ENCODE data around the gene PCED1A.

PCED1A gene

DNA sequence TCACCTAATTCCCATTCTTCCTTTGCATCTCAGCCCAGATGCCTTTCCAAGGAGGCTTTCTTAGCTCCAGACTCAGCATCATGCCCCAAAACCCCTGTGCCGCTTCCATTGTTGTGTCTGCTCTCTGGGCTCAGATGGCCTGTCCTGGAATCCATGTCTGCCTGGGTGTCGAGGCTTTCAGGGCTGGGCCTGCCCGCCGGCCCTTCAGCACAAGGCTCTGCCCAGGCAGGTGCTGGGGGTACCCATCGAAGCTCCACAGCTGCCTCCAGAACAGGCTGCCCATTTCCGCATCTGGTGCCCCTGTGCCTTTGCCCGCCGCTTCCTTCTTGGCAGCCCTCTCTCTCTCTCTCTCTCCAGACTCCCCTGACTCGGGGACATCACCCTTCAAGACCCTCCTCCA lies 41.2 kb downstream of the PCED1A start:
- no peak for TF ChIP-seq TAF1 (IDR thresholded peaks at IDR 0.05; ENCODE audit: borderline replicate concordance, low read depth, low read length)
- TF ChIP-seq POLR2A (IDR thresholded peaks at IDR 0.05; ENCODE audit: low read depth, low read length) = no peak
- no peak for TF ChIP-seq POLR2AphosphoS5 (IDR thresholded peaks at IDR 0.05; ENCODE audit: low read depth, low read length)
- FAIRE-seq = no peak
- DNase-seq (ENCODE audit: insufficient read length) = no peak

DNA sequence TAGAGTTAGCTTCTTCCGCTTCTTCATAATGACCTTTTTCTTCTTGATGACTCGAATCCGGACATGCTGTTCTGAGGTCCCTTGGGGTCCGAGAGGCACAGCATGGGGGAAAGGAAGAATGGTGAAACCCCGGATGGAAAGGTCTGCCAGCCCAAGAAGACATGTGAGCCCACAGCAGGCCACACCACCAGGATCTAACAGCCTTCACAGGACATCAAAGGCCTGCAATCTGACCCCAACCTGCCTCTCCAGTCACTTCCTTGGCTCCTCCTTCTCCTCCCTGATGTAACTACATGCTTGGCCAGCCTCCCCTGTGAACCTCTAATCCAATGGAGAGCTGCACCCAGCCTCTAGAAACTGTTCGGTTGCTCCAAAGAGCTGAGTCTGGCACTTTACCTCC lies 41.6 kb downstream of the PCED1A start:
- no peak for FAIRE-seq
- no peak for DNase-seq (ENCODE audit: insufficient read length)
- TF ChIP-seq POLR2AphosphoS5 (IDR thresholded peaks at IDR 0.05; ENCODE audit: low read depth, low read length) (no peak), POLR2A (IDR thresholded peaks at IDR 0.05; ENCODE audit: low read depth, low read length) (no peak), TAF1 (IDR thresholded peaks at IDR 0.05; ENCODE audit: borderline replicate concordance, low read depth, low read length) (no peak)

DNA sequence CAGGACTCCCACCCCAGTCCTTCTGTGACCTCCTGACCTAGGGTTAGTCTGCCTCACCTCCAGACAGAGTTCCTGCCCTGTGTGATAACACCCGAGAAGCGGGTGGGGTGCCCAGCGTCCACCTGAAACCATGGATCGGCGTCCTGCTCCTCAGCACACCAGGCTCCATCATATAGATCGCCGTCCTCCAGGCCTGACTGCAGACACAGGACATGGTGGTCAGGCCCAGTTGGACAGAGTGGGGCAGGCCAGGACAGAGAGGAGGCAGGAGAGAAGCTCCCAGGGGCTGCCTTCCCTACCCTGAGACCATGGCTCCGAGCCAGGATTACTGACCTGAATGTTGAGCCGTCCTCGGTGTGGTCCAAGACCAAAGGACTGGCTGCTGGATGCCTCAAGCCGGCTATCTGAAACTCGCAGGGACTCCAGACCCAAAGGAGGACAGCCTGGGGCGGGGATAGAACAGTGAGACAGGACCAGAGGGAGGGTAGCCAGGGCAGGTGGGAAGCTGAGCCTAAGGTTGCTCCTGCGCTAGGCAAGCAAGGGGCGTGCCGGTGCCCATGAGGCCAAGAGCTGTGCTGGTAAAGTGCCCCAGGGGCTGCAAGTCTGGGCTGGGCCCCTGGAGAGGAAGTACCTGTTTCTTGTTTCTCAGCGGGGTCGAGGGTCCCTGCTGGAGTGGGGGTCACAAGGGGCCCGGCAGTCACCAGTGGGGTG lies 42.2 kb downstream of the PCED1A start:
- FAIRE-seq (no peak), DNase-seq (ENCODE audit: insufficient read length) (no peak)
- TF ChIP-seq TAF1 (IDR thresholded peaks at IDR 0.05; ENCODE audit: borderline replicate concordance, low read depth, low read length) (no peak), POLR2A (IDR thresholded peaks at IDR 0.05; ENCODE audit: low read depth, low read length) (no peak), POLR2AphosphoS5 (IDR thresholded peaks at IDR 0.05; ENCODE audit: low read depth, low read length) (no peak)

DNA sequence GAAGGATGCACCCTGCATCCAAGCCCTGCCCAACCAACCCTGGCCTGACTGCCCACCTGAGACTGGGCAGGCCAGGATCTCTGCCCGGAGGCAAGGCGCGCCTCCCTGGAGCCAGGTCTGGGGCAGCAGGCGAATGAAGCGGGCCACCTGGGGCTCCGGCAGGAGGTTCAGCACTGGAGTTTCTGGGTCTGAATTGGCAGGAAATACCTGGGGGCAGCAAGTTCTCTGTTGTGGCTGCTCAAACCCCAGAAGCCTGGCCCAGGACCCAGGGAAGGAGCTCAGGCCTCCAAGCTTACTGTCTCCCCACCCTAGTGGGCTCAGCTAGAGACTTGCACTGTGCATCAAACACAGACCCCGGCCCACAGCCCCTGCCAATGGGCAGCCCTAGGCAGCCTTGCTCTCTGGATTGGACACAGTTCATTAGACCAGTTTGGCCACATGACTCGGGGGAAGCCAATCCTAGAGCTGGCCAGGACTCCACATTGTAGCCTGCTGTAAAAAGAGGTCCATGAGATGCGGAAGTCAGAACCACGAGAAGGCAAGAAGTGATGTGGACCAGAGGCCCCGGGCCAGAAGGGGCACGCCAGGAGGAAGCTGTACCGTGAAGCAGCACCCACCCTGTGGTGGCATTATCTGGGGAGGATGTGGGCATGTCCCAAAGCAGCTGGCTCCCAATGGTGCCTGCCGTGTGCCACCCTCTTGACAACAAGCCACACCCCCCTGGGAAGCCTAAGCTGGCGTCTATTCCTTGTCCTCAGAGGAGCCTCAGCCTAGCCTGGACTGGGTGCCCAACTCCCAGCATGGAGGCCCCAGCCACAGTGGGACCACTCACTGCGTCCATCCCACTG lies 43.1 kb downstream of the PCED1A start:
- no peak for FAIRE-seq
- no peak for DNase-seq (ENCODE audit: insufficient read length)
- TF ChIP-seq POLR2A (IDR thresholded peaks at IDR 0.05; ENCODE audit: low read depth, low read length) (no peak), TAF1 (IDR thresholded peaks at IDR 0.05; ENCODE audit: borderline replicate concordance, low read depth, low read length) (no peak), POLR2AphosphoS5 (IDR thresholded peaks at IDR 0.05; ENCODE audit: low read depth, low read length) (no peak)

DNA sequence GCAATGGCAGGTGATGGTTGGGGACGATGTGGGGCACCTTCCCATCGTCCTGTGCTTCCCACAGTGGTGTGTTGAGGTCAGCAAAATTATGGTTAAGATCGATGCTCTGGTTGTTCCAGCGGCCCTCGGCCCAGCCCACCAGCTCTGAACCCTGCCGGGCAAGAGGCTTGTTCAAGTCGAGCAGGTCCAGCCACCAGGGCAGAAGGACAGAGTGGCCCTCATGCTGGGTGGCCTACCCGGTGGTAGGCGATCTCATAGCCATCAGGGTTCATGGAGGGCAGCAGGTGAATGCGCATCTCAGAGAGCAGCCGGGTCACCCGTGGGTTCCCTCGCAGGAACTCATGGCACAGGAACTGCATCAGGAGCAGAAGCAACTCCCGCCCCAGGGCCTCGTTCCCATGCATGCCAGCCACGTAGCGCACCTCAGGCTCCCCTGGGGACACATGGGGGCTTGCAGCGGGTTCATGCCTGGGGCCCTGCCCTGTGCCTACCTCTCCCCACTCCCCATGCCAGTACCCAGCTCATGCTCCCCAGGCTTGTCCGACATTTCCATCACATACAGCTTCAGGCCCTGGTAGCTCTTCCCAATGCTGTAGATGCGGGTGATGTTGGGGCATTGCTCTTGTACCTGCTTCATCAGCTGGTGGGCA lies 44.3 kb downstream of the PCED1A start:
- DNase-seq (ENCODE audit: insufficient read length) (no peak), FAIRE-seq (no peak)
- TF ChIP-seq POLR2AphosphoS5 (IDR thresholded peaks at IDR 0.05; ENCODE audit: low read depth, low read length) (no peak), POLR2A (IDR thresholded peaks at IDR 0.05; ENCODE audit: low read depth, low read length) (no peak), TAF1 (IDR thresholded peaks at IDR 0.05; ENCODE audit: borderline replicate concordance, low read depth, low read length) (no peak)

DNA sequence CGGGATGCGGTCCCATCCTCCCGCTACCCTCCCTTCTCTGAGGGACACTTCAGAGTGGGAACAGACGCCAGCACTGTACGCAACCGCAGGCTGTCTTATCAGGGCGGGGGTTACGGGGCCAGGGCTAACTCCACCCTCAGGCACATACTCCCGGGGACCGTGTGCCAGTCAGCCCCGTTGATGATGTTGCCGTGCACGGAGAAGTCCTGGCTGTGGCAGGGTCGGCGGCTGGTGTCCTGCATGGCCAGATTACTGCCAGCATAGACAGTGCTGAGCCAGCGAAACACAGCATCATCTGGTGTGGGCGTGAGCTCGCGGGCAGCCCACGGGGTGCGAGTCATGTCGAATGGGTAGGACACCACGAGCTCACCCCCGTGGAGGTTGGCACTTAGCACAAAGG lies 45.0 kb downstream of the PCED1A start:
- DNase-seq (ENCODE audit: insufficient read length) = no peak
- TF ChIP-seq POLR2AphosphoS5 (IDR thresholded peaks at IDR 0.05; ENCODE audit: low read depth, low read length) (no peak), POLR2A (IDR thresholded peaks at IDR 0.05; ENCODE audit: low read depth, low read length) (no peak), TAF1 (IDR thresholded peaks at IDR 0.05; ENCODE audit: borderline replicate concordance, low read depth, low read length) (no peak)
- FAIRE-seq = no peak

DNA sequence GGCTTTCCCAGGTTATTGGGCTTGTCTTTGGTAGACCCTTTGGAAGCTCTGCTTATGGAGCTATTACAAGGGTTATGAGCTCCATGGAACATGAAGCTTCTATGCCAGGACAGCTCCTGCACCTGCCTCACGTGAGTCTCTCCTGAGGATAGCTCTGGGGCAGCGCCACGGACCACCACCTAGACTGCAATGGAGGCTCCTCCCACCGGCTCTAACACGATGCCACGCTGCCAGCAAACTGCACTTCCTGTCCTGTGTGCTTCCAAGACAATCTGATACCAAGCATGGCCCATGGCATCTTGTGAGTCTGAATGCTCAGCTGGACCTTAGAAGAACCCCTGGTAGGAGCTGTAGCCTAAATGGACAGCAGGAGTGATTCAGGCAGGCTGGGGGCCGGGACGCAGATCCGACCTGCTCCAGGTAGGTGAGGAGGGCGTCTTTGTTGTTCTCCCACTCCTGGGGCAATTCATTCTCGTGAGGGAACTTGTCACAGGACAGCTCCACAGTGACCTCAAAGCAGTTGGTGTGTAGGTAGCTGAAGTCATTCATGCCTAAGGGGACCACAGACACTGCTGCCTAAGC lies 45.5 kb downstream of the PCED1A start:
- DNase-seq (ENCODE audit: insufficient read length) = no peak
- FAIRE-seq = no peak
- TF ChIP-seq TAF1 (IDR thresholded peaks at IDR 0.05; ENCODE audit: borderline replicate concordance, low read depth, low read length) (no peak), POLR2A (IDR thresholded peaks at IDR 0.05; ENCODE audit: low read depth, low read length) (no peak), POLR2AphosphoS5 (IDR thresholded peaks at IDR 0.05; ENCODE audit: low read depth, low read length) (no peak)

DNA sequence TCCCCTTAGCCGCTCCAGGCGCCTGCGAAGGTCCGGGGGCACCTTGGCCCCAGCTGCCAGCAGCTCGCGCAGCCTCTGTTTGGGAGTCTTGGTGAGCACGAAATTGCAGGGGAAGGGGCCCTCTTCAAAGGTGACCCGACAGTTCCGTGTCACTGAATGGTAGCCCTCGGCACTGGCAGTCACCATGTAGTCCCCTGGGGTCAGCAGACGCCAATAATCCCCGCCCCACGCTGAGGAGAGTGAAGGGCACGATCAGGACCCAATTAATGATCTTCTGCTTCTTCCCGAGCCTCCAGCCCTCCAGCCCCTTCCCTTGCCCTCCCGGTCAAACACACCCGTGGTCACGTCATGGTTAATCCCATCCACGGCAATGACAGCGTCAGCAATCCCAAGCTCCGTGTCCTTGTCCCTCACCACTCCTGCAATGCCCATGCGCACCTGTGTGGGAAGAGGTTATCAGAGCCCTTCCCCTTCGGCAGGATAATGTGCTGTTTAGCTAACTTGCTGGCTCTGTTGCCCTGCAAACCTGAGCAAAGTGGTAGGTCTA lies 46.2 kb downstream of the PCED1A start:
- TF ChIP-seq POLR2A (IDR thresholded peaks at IDR 0.05; ENCODE audit: low read depth, low read length) = no peak
- TF ChIP-seq TAF1 (IDR thresholded peaks at IDR 0.05; ENCODE audit: borderline replicate concordance, low read depth, low read length) = no peak
- TF ChIP-seq POLR2AphosphoS5 (IDR thresholded peaks at IDR 0.05; ENCODE audit: low read depth, low read length) = no peak
- no peak for FAIRE-seq
- DNase-seq (ENCODE audit: insufficient read length) = no peak

DNA sequence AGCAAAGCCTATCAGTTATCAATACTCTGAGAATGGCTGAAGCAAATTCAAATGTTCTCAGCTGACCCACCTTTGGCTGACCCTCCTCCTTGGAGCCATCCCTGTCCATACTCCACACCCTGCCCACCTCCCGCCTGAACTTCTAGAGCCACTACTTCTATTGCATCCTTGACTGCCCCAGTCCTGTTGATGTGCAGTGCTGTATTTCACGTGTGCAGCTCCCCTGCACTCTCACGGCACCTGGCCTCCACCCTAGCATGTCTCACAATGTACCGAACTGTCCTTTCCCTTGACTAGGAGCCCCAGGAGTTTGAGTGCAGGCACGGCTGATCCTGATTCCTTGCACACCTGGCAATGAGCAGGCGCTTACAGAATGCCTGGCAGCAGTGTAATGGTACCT lies 47.0 kb downstream of the PCED1A start:
- FAIRE-seq (no peak), DNase-seq (ENCODE audit: insufficient read length) (no peak)
- no peak for TF ChIP-seq POLR2A (IDR thresholded peaks at IDR 0.05; ENCODE audit: low read depth, low read length)
- TF ChIP-seq TAF1 (IDR thresholded peaks at IDR 0.05; ENCODE audit: borderline replicate concordance, low read depth, low read length) = no peak
- TF ChIP-seq POLR2AphosphoS5 (IDR thresholded peaks at IDR 0.05; ENCODE audit: low read depth, low read length) = no peak
